ENCODE data around the gene RBM33. TPM values are rescaled to one million over a fixed set of nuclear protein-coding genes. Genes with fewer than 3 reads are reported as not detected.
"Not testable (repeated sequence)": the region's sequence is repeated elsewhere in the genome, so short reads cannot be mapped to it uniquely, and the experiment has no call there.

Gene RBM33
- total RNA-seq, 1 donor from 2014 or later = 40.6 TPM

GRCh38 chr7:155815332-155816191 lies 171.1 kb downstream of the RBM33 start:
- ATAC-seq (peak; percentile 85), DNase-seq (ENCODE audit: low spot score) (peak; percentile 79)

GRCh38 chr7:155816192-155816508 lies 171.7 kb downstream of the RBM33 start:
- no peak for DNase-seq (ENCODE audit: low spot score)
- no peak for ATAC-seq

- DNase-seq (ENCODE audit: low spot score) (no peak), ATAC-seq (no peak)
Measured at GRCh38 chr7:155816996-155817395, 172.5 kb downstream of the RBM33 start.

- not testable (repeated sequence) for ATAC-seq; DNase-seq (ENCODE audit: low spot score)
Measured at GRCh38 chr7:155817515-155817914, 173.1 kb downstream of the RBM33 start.

- no peak for ATAC-seq
- no peak for DNase-seq (ENCODE audit: low spot score)
Measured at GRCh38 chr7:155818154-155818819, 173.8 kb downstream of the RBM33 start.

GRCh38 chr7:155818820-155819168 lies 174.3 kb downstream of the RBM33 start:
- ATAC-seq (no peak), DNase-seq (ENCODE audit: low spot score) (no peak)

- DNase-seq (ENCODE audit: low spot score) = no peak
- no peak for ATAC-seq
Measured at GRCh38 chr7:155819186-155819585, 174.7 kb downstream of the RBM33 start.

- ATAC-seq = no peak
- DNase-seq (ENCODE audit: low spot score) = no peak
Measured at GRCh38 chr7:155820246-155820645, 175.8 kb downstream of the RBM33 start.

- DNase-seq (ENCODE audit: low spot score) (no peak), ATAC-seq (no peak)
Measured at GRCh38 chr7:155820788-155821187, 176.3 kb downstream of the RBM33 start.

GRCh38 chr7:155821851-155822250 lies 177.4 kb downstream of the RBM33 start:
- no peak for ATAC-seq

GRCh38 chr7:155824227-155824886 lies 179.9 kb downstream of the RBM33 start:
- no peak for DNase-seq (ENCODE audit: low spot score)

More at GRCh38 chr7:155821851-155822250, 177.4 kb downstream of the RBM33 start:
- DNase-seq (ENCODE audit: low spot score) = no peak

GRCh38 chr7:155825336-155825735 lies 180.9 kb downstream of the RBM33 start:
- DNase-seq (ENCODE audit: low spot score) = no peak
- ATAC-seq = no peak

More at GRCh38 chr7:155824227-155824886, 179.9 kb downstream of the RBM33 start:
- ATAC-seq = no peak

- ATAC-seq (no peak), DNase-seq (ENCODE audit: low spot score) (no peak)
Measured at GRCh38 chr7:155829796-155830470, 185.5 kb downstream of the RBM33 start.

Other genes starting within 250 kb of the RBM33 start
- gene EN2, start 186.5 kb upstream of the RBM33 start, total RNA-seq = not detected
- gene CNPY1, start 98.1 kb upstream of the RBM33 start, total RNA-seq = not detected
- 17.1 TPM for gene SHH, start 167.8 kb downstream of the RBM33 start, total RNA-seq